ENCODE measurements around the gene ZNF716.
"Not testable (repeated sequence)": the region's sequence is repeated elsewhere in the genome, so short reads cannot be mapped to it uniquely, and the experiment has no call there.

The ZNF716 gene

DNA sequence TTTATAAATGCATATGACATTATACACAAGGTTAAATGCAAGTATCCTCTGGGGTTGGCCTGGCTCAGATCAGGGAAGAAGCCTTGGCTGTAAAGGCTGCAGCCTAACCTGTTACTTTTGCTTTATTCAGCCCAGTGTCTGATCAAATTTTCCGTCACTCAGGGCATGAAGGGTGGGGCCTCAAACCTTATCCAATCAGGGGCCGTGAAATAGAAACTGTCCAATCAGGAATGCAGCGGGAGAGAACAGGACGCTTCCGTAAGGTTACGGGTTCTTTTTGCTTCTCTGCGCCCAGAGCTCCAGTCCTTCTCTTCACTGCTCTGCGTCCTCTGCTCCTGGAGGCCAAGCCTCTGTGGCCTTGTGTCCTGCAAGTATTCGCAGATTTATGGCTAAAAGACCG is at the start of gene ZNF716:
Gene ZNF716 (plus strand): TSS at position 274 of the 400 bp plus-strand sequence. CDS start 112 bp downstream, at position 386.
- no peak for TF ChIP-seq CTCF (IDR thresholded peaks at IDR 0.05; ENCODE audit: low read depth, low read length, missing control alignments)
- in situ Hi-C loops (cut with HindIII; ENCODE audit: low pct_ligation_motif_present, low sequenced_read_pairs), result no loop called here

DNA sequence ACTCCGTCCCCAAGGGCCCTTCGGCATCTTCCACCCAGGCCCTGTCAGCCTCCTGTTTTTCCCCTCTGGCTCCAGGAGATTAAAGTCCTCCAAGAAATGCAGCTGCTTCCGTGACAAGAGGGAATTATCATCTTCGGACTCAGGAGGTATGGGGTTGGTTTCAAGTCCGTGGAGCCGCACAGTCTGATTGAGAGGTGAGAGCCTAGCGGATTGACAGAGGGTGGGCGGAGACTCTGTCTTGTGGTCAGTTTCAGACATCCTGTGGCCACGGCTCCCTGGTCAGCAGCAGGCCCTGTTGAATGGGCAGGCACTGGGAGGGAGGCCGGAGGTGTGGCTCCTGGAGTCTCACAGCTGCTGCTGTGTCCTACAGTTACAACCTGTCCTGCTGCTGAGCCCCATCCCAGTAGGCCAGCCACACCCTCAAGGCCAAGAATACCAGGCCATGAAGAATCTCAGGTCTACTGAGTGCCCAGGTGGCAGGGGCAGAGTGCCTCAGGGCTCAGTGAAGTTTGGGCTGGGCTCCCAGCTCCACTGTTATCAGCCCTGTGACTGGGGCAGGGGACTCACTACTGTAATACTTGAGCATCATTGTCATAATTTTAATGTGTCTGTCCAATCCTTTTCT is 49.3 kb upstream of the ZNF716 start:
- no peak overlapping the region for H3K27ac ChIP-seq
- DNase-seq, result no peak
- H3K4me3 ChIP-seq (ENCODE audit: low read depth, low read length), result no peak overlapping the region
- no peak for TF ChIP-seq CTCF (IDR thresholded peaks at IDR 0.05; ENCODE audit: low read depth, low read length, missing control alignments)
- H3K36me3 ChIP-seq (replicated peaks), result no peaks in the 10 kb centered on the region
- H3K27me3 ChIP-seq (replicated peaks), result no peaks in the 10 kb centered on the region
- in situ Hi-C loops (cut with HindIII; ENCODE audit: low pct_ligation_motif_present, low sequenced_read_pairs), result no loop called here

More for the DNA sequence above, at the start of gene ZNF716:
- Histone ChIP-seq H3K27ac (no peak within 1 kb of the TSS), H3K27me3 (replicated peaks) (no peaks in the 10 kb centered on the region), H3K36me3 (replicated peaks) (no peaks in the 10 kb centered on the region), H3K4me3 (ENCODE audit: low read depth, low read length) (no peak within 1 kb of the TSS)
- DNase-seq, result no peak

- H3K27ac ChIP-seq; H3K36me3 ChIP-seq (replicated peaks); DNase-seq; H3K27me3 ChIP-seq (replicated peaks); in situ Hi-C loops (cut with HindIII; ENCODE audit: low pct_ligation_motif_present, low sequenced_read_pairs); H3K4me3 ChIP-seq (ENCODE audit: low read depth, low read length): not testable (repeated sequence)
Measured at GRCh38 chr7:57403051-57403450, 46.9 kb upstream of the ZNF716 start.

DNA sequence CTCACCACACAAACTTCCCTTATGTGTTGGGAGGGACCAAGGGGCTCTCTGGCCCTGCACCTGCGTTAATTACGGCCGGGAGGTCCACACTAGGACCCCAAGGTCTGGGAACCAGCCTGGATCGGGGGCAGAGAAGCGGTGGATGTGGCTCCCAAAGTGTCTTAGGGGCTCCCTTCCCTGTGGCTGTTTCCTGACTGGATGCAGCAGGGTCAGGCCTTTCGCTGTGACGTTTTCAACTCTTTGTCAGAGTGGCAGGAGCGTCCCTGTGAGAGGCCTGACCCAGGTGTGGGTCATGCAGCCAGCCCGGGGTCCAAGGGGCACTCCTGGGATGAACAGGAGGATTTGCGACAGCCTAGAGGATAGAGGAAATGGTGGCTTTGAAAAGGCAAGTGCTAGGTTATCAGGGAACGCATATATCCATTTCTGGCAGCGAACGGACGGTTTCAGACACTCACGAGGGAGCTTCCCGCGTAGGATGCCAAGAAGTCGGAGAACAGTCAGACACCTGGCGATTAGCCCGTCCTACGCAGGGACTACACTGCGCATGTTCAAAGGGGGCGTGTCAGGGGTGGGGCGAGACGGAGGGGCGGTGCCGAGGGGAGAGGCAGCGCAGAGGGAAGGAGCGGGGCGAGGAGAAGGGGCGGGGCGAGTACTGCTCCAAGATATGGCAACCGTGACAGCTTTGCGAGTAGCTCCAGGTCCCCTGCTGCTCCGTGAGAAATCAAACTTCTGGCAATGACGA is 46.2 kb upstream of the ZNF716 start:
- in situ Hi-C loops (cut with HindIII; ENCODE audit: low pct_ligation_motif_present, low sequenced_read_pairs), result no loop called here
- DNase-seq, result no peak
- H3K27me3 ChIP-seq (replicated peaks), result no peaks in the 10 kb centered on the region
- H3K4me3 ChIP-seq (ENCODE audit: low read depth, low read length), result no peak overlapping the region
- H3K27ac ChIP-seq, result no peak overlapping the region
- no peaks in the 10 kb centered on the region for H3K36me3 ChIP-seq (replicated peaks)
- TF ChIP-seq CTCF (IDR thresholded peaks at IDR 0.05; ENCODE audit: low read depth, low read length, missing control alignments), result no peak

DNA sequence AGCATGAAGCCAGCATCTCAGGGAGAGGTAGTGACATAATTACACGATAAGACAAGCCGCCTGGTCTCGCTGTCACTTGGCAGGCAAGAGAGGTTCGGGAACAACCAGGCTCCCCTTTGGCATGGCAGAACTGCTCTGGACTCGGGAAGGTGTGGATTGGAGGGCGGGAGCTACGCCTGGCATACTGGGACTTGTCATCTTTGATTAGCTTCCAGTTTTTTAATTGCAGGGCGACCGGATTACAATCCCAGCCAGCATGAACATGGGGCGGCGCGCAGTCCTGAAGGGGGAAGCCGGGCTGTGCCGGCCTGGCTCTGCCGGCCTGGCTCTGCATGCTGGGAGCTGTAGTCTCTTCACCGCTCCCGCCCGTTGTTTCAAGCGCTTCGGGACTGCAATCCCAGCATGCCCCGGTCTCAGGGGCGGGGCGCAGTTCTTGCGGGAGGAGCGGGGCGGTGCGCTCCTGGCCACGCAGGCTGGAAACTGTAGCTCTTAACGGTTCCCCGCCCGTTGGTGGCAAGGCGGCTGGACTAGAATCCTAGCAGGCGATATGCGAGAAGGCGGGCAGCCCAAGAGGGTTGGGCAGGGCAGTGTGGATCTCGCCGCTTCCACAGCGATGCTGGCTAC is 45.5 kb upstream of the ZNF716 start:
- Histone ChIP-seq H3K27ac (no peak overlapping the region), H3K4me3 (ENCODE audit: low read depth, low read length) (no peak overlapping the region), H3K27me3 (replicated peaks) (no peaks in the 10 kb centered on the region), H3K36me3 (replicated peaks) (no peaks in the 10 kb centered on the region)
- no peak for TF ChIP-seq CTCF (IDR thresholded peaks at IDR 0.05; ENCODE audit: low read depth, low read length, missing control alignments)
- DNase-seq, result no peak
- in situ Hi-C loops (cut with HindIII; ENCODE audit: low pct_ligation_motif_present, low sequenced_read_pairs), result no loop called here

GRCh38 chr7:57404967-57405421 is 45.0 kb upstream of the ZNF716 start:
- in situ Hi-C loops (cut with HindIII; ENCODE audit: low pct_ligation_motif_present, low sequenced_read_pairs), result no loop called here
- Histone ChIP-seq H3K27ac (no peak overlapping the region), H3K27me3 (replicated peaks) (no peaks in the 10 kb centered on the region), H3K4me3 (ENCODE audit: low read depth, low read length) (no peak overlapping the region), H3K36me3 (replicated peaks) (no peaks in the 10 kb centered on the region)
- no peak for DNase-seq
- no peak for TF ChIP-seq CTCF (IDR thresholded peaks at IDR 0.05; ENCODE audit: low read depth, low read length, missing control alignments)

Measured in brain microvascular endothelial cell (primary cell).